HPDE6-E6E7 (cell line): Measurements from ENCODE around the gene TMEM14B.
A peak's percentile ranks its signal among the peaks of the same experiment; 100 is the strongest.
"Not testable (repeated sequence)": the region's sequence is repeated elsewhere in the genome, so short reads cannot be mapped to it uniquely, and the experiment has no call there.

ENCODE experiments used
- DNase-seq: peaks from one replicate; pipeline ENCODE4 v3.0.0; 2011; ENCODE audit warnings: missing footprints; ENCODE audit errors: extremely low spot score

Gene TMEM14B

GRCh38 chr6:10747251-10747972 lies at the start of gene TMEM14B:
TMEM14B (plus strand) TSS chr6:10747805; CDS start chr6:10749246, 1,441 bp downstream.
- DNase-seq: peak; percentile 94

- DNase-seq: no peak
These were observed 33.6 kb upstream of the TMEM14B start for GRCh38 chr6:10713962-10714361.

DNA sequence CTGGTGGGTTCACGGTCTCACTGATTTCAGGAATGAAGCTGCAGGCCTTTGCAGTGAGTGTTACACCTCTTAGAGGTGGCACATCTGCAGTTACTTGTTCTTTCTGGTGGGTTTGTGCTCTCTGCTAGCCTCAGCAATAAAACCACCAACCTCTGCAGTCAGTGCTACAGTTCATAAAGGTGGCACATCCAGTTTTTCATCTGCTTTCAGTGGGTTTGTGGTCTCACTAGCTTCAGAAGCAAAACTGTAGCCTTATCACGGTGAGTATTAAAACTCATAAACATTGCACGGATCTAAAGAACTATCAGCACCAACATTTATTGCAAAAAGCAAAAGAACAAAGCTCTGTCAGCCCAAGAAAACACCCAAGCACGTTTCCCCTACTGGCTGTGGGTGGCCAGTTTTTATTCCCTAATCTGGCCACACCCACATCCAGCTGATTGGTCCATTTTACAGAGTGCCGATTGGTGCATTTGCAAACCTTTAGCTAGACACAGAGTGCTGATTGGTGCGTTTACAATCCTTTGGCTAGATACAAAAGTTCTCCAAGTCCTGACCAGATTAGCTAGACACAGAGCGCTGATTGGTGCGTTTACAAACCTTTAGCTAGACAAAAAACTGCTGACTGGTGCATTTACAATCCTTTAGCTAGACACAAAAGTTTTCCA lies 28.2 kb upstream of the TMEM14B start:
- no peak for DNase-seq

GRCh38 chr6:10719964-10720264 lies 27.7 kb upstream of the TMEM14B start:
- DNase-seq: no peak

GRCh38 chr6:10720265-10720959 lies 27.2 kb upstream of the TMEM14B start:
- DNase-seq: no peak

- not testable (repeated sequence) for DNase-seq
These were observed 26.4 kb upstream of the TMEM14B start for GRCh38 chr6:10720960-10721849.

DNA sequence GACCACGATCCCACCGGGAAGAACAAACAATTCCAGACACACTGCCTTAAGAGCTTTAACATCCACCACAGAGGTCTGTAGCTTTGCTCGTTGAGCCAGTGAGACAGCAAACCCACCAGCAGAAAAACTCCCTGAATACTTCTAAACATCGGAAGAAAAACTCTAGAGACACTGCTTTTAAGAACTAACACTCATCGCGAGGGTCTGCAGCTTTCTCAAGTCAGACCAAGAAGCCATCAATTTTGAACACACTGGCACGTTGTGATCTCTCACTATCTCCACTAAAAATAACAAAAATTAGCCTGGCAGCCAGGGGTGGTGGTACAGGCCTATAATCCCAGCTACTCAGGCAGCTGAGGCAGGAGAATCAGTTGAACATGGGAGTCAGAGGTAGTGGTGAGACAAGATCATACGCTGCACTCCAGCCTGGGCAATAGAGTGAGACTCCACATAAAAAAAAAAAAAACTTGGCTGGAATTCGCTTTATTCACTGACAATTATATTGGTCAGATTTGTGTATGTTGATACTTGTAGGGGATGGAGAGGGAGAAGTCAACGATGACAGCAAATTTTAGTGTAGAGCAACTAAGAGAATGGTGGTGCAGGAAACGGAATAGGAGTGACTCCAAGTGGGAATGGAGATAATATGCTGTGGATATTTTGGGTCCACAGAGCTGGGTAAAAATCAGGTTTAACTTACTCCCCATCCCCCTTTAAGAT lies 25.6 kb upstream of the TMEM14B start:
- DNase-seq: no peak

DNA sequence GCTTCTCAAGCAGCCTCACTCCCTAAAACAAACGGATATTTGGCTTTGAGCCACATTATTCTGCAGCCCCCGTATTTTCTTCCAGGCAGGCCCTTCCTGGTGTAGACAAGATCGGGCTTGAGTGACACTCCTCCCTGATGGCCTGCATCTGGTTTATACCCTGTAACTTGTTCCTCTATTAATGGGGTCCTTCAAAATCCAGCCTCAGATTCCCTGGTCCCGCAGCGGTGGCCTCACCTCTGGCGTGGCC lies 25.1 kb upstream of the TMEM14B start:
- DNase-seq: no peak

- peak; percentile 96 for DNase-seq
These were observed 24.6 kb upstream of the TMEM14B start, which contains the start of gene TMEM14C for GRCh38 chr6:10722820-10723566. TMEM14C (plus strand) TSS chr6:10723070; CDS start chr6:10724614, 1,544 bp downstream.

GRCh38 chr6:10723567-10723881 lies 24.1 kb upstream of the TMEM14B start:
- no peak for DNase-seq

DNA sequence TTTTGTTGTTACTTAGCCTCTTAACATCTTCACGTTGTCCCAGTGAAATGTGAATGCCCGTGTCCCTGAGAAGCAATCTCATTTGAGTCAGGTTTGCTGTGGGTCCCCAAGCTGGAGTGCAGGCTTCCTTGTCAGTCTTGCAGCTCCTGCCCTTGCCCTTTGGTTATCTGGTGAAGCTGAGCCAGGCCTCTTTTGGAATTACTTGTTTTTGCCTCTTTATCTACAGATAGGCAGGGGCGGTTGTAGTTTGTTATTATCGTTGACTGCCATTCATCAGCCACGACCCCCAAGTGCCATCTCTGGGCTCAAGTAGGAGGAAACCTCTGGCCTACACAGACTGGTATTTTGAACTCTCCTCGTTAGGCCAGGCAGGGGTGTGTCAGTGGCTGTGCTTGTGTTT lies 22.6 kb upstream of the TMEM14B start:
- DNase-seq: no peak

GRCh38 chr6:10725716-10726115 lies 21.9 kb upstream of the TMEM14B start:
- no peak for DNase-seq

DNA sequence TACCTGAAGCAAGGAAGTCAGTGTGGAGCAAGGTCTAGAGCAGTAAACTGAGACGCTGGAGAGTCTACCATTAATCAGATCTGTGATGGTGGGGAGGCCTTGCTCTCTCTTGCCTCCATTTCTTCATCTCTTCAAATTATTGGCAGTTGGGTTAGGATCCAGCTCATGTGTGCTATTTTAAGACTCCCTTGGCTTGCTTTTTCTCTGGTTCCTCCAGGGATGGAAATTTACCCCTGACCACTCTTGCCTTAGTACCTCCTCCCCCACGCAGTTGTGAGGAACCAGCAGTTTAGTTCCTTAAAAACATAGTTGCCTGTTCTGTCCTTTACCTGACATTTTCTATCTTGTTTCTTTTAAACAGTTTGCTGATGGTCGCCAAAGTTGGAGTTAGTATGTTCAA lies 17.4 kb upstream of the TMEM14B start:
- DNase-seq: no peak

DNA sequence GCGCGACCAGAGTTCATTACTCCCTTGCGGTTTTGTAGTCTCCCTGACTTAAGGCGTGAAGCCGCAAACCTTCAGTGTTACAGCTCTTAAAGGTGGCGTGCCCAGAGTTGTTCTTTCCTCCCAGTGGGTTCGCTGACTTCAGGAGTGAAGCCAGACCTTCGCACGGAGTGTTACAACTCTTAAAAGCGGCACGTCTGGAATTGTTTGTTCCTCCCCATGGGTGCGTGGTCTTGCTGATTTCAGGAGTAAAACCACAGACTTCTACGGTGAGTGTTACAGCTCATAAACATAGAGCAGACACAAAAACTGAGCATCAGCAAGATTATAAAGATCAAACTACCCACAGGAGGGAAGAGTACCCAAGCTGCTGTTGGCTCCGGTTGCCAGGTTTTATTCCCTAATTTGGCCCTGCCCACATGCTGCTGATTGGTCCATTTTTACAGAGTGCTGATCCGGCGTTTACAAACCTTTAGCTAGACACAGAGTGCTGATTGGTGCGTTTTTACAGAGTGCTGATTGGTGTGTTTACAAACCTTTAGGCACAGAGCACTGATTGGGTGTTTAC lies 14.4 kb upstream of the TMEM14B start:
- no peak for DNase-seq

GRCh38 chr6:10733863-10734262 lies 13.7 kb upstream of the TMEM14B start:
- DNase-seq: no peak

DNA sequence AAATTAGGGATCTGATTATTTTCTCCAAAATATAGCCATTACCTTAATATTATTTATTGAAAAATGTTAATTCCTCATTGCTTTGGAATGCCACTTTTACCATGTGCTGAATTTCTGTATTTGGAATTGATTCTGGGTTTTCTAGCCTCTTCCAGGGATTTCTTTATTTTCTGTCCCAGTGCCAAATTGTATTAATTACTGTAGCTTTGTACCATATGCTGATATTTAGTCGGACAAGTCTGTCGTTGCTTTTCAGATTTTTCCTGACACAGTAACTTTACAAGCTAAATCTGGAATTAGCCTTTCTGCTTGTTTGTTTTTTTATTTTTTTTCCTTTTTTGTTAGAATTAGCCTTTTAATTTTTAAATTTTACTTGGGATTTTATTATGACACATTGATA lies 10.9 kb upstream of the TMEM14B start:
- no peak for DNase-seq

GRCh38 chr6:10740061-10740460 lies 7.5 kb upstream of the TMEM14B start:
- no peak for DNase-seq

DNA sequence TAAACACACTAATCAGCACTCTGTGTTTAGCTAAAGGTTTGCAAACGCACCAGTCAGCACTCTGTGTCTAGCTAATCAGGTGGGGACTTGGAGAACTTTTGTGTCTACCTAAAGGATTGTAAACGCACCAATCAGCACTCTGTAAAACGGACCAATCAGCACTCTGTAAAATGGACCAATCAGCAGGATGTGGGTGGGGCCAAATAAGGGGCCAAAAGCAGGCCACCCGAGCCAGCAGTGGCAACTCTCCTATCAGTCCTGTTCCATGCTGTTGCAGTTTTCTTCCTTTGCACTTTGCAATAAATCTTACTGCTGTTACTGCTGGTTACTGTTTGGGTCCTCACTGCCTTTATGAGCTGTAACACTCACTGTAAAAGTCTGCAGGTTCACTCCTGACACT lies 6.0 kb upstream of the TMEM14B start:
- not testable (repeated sequence) for DNase-seq

DNA sequence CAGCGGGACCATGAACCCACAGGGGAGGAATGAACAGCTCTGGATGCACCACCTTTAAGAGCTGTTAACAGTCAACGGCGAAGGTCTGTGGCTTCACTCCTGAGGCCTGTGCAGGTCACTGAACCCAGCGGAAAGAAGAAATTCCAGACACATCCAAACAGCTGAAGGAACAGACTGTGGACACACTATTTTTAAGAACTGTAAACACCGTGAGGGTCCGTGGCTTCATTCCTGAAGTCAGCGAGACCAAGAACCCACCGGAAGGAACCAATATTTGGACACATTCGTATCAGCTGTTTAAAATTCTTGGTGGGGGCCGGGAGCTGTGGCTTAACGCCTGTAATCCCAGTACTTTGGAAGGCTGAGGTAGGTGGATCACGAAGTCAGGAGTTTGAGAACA lies 5.4 kb upstream of the TMEM14B start:
- no peak for DNase-seq

- no peak for DNase-seq
These were observed 4.1 kb upstream of the TMEM14B start for GRCh38 chr6:10743515-10743914.

GRCh38 chr6:10745116-10745515 lies 2.5 kb upstream of the TMEM14B start:
- DNase-seq: no peak
